Stimulated activated naive CD8-positive, alpha-beta T cell treated with anti-CD3 and anti-CD28 coated beads, Interleukin-15, Interleukin-2, amounts not matched to agents 100 ng/mL and 50 ng/mL, for 24 hours (primary cell): ENCODE results near the gene THADA.

Source experiments
- H3K27ac Mint-ChIP-seq: one replicate; pipeline ENCODE4 v1.8.0; 2021; ENCODE audit warnings: mild to moderate bottlenecking, mixed read lengths
- H3K27me3 Mint-ChIP-seq: one replicate; pipeline ENCODE4 v1.8.0; 2021; ENCODE audit warnings: mixed read lengths
- H3K36me3 Mint-ChIP-seq: one replicate; pipeline ENCODE4 v1.8.0; 2021; ENCODE audit warnings: low read depth, mixed read lengths
- H3K4me1 Mint-ChIP-seq: one replicate; pipeline ENCODE4 v1.8.0; 2021; ENCODE audit warnings: low read depth, mixed read lengths
- H3K4me3 Mint-ChIP-seq: one replicate; pipeline ENCODE4 v1.8.0; 2021; ENCODE audit warnings: mild to moderate bottlenecking, mixed read lengths
- H3K9me3 Mint-ChIP-seq: one replicate; pipeline ENCODE4 v1.8.0; 2021; ENCODE audit warnings: mixed read lengths

Gene THADA

GRCh38 chr2:43345391-43345813, 250.4 kb downstream of the THADA start:
- Mint-ChIP-seq H3K36me3 (peaks cover 32% of the 10 kb centered on the region), H3K4me1 (no peaks in the 10 kb centered on the region), H3K27me3 (no peaks in the 10 kb centered on the region), H3K9me3 (no peaks in the 10 kb centered on the region), H3K4me3 (no peak overlapping the region), H3K27ac (no peak overlapping the region)

- Mint-ChIP-seq H3K27me3 (no peaks in the 10 kb centered on the region), H3K36me3 (peaks cover 35% of the 10 kb centered on the region), H3K4me1 (no peaks in the 10 kb centered on the region), H3K27ac (no peak overlapping the region), H3K9me3 (no peaks in the 10 kb centered on the region), H3K4me3 (no peak overlapping the region)
Observed at GRCh38 chr2:43344868-43345373, 250.9 kb downstream of the THADA start.

GRCh38 chr2:43343573-43344304, 252.1 kb downstream of the THADA start:
- Mint-ChIP-seq H3K27me3 (no peaks in the 10 kb centered on the region), H3K36me3 (peaks cover 39% of the 10 kb centered on the region), H3K4me3 (no peak overlapping the region), H3K9me3 (no peaks in the 10 kb centered on the region), H3K27ac (no peak overlapping the region), H3K4me1 (no peaks in the 10 kb centered on the region)

- H3K27ac Mint-ChIP-seq, result no peak overlapping the region
- peaks cover 4% of the 10 kb centered on the region for H3K4me1 Mint-ChIP-seq
Observed at GRCh38 chr2:43341959-43342757, 253.7 kb downstream of the THADA start.

GRCh38 chr2:43340945-43341356, 254.9 kb downstream of the THADA start:
- H3K27me3 Mint-ChIP-seq, result no peaks in the 10 kb centered on the region
- no peak overlapping the region for H3K27ac Mint-ChIP-seq
- peaks cover 58% of the 10 kb centered on the region for H3K36me3 Mint-ChIP-seq
- H3K4me3 Mint-ChIP-seq, result no peak overlapping the region
- H3K4me1 Mint-ChIP-seq, result peaks cover 11% of the 10 kb centered on the region
- no peaks in the 10 kb centered on the region for H3K9me3 Mint-ChIP-seq

More at GRCh38 chr2:43341959-43342757, 253.7 kb downstream of the THADA start:
- no peaks in the 10 kb centered on the region for H3K27me3 Mint-ChIP-seq
- H3K4me3 Mint-ChIP-seq, result no peak overlapping the region
- no peaks in the 10 kb centered on the region for H3K9me3 Mint-ChIP-seq
- peaks cover 52% of the 10 kb centered on the region for H3K36me3 Mint-ChIP-seq

- peaks cover 11% of the 10 kb centered on the region for H3K4me1 Mint-ChIP-seq
- H3K36me3 Mint-ChIP-seq, result peaks cover 62% of the 10 kb centered on the region
- H3K9me3 Mint-ChIP-seq, result no peaks in the 10 kb centered on the region
- H3K27ac Mint-ChIP-seq, result no peak overlapping the region
- H3K27me3 Mint-ChIP-seq, result no peaks in the 10 kb centered on the region
- no peak overlapping the region for H3K4me3 Mint-ChIP-seq
Observed at GRCh38 chr2:43340066-43340465, 255.8 kb downstream of the THADA start.

GRCh38 chr2:43333656-43334144, 262.1 kb downstream of the THADA start:
- no peaks in the 10 kb centered on the region for H3K9me3 Mint-ChIP-seq
- no peak overlapping the region for H3K4me3 Mint-ChIP-seq
- H3K27me3 Mint-ChIP-seq, result no peaks in the 10 kb centered on the region
- H3K27ac Mint-ChIP-seq, result no peak overlapping the region
- H3K36me3 Mint-ChIP-seq, result peaks cover 40% of the 10 kb centered on the region
- peaks cover 11% of the 10 kb centered on the region for H3K4me1 Mint-ChIP-seq

GRCh38 chr2:43333101-43333655, 262.7 kb downstream of the THADA start:
- no peak overlapping the region for H3K4me3 Mint-ChIP-seq
- H3K27ac Mint-ChIP-seq, result no peak overlapping the region
- H3K36me3 Mint-ChIP-seq, result peaks cover 35% of the 10 kb centered on the region
- H3K4me1 Mint-ChIP-seq, result peaks cover 11% of the 10 kb centered on the region
- H3K27me3 Mint-ChIP-seq, result no peaks in the 10 kb centered on the region
- H3K9me3 Mint-ChIP-seq, result no peaks in the 10 kb centered on the region

GRCh38 chr2:43332653-43333052, 263.2 kb downstream of the THADA start:
- Mint-ChIP-seq H3K9me3 (no peaks in the 10 kb centered on the region), H3K36me3 (peaks cover 33% of the 10 kb centered on the region), H3K4me1 (peaks cover 11% of the 10 kb centered on the region), H3K27ac (no peak overlapping the region), H3K27me3 (no peaks in the 10 kb centered on the region), H3K4me3 (no peak overlapping the region)

GRCh38 chr2:43331422-43331821, 264.4 kb downstream of the THADA start:
- no peak overlapping the region for H3K4me3 Mint-ChIP-seq
- no peak overlapping the region for H3K27ac Mint-ChIP-seq
- H3K27me3 Mint-ChIP-seq, result no peaks in the 10 kb centered on the region
- H3K4me1 Mint-ChIP-seq, result no peaks in the 10 kb centered on the region
- no peaks in the 10 kb centered on the region for H3K9me3 Mint-ChIP-seq
- peaks cover 25% of the 10 kb centered on the region for H3K36me3 Mint-ChIP-seq

GRCh38 chr2:43329637-43330036, 266.2 kb downstream of the THADA start:
- H3K27me3 Mint-ChIP-seq, result no peaks in the 10 kb centered on the region
- no peak overlapping the region for H3K27ac Mint-ChIP-seq
- no peak overlapping the region for H3K4me3 Mint-ChIP-seq
- peaks cover 26% of the 10 kb centered on the region for H3K36me3 Mint-ChIP-seq
- H3K4me1 Mint-ChIP-seq, result no peaks in the 10 kb centered on the region
- H3K9me3 Mint-ChIP-seq, result no peaks in the 10 kb centered on the region

- H3K4me1 Mint-ChIP-seq, result no peaks in the 10 kb centered on the region
- H3K9me3 Mint-ChIP-seq, result no peaks in the 10 kb centered on the region
- H3K4me3 Mint-ChIP-seq, result no peak overlapping the region
- no peak overlapping the region for H3K27ac Mint-ChIP-seq
- H3K36me3 Mint-ChIP-seq, result peaks cover 32% of the 10 kb centered on the region
- no peaks in the 10 kb centered on the region for H3K27me3 Mint-ChIP-seq
Observed at GRCh38 chr2:43328832-43329231, 267.0 kb downstream of the THADA start.

GRCh38 chr2:43328133-43328532, 267.7 kb downstream of the THADA start:
- Mint-ChIP-seq H3K9me3 (no peaks in the 10 kb centered on the region), H3K36me3 (peaks cover 39% of the 10 kb centered on the region), H3K27ac (no peak overlapping the region), H3K4me1 (no peaks in the 10 kb centered on the region), H3K4me3 (no peak overlapping the region), H3K27me3 (no peaks in the 10 kb centered on the region)

GRCh38 chr2:43327119-43327518, 268.7 kb downstream of the THADA start:
- Mint-ChIP-seq H3K36me3 (peaks cover 30% of the 10 kb centered on the region), H3K27ac (no peak overlapping the region), H3K9me3 (no peaks in the 10 kb centered on the region), H3K27me3 (no peaks in the 10 kb centered on the region), H3K4me1 (no peaks in the 10 kb centered on the region), H3K4me3 (no peak overlapping the region)
